ENCODE results near the gene TNRC6C.

- TF ChIP-seq BCOR (IDR thresholded peaks at IDR 0.05) (no peak), POLR2AphosphoS5 (IDR thresholded peaks at IDR 0.05; ENCODE audit: control insufficient read depth, insufficient read depth, low read depth, low read length) (no peak), TAF1 (IDR thresholded peaks at IDR 0.05; ENCODE audit: control insufficient read depth, extremely low read depth, insufficient read depth, low read length, severe bottlenecking) (no peak), TRIM28 (IDR thresholded peaks at IDR 0.05) (no peak), HCFC1 (IDR thresholded peaks at IDR 0.05; ENCODE audit: low read depth, low read length) (no peak)
- TF ChIP-seq, protein P1, sequence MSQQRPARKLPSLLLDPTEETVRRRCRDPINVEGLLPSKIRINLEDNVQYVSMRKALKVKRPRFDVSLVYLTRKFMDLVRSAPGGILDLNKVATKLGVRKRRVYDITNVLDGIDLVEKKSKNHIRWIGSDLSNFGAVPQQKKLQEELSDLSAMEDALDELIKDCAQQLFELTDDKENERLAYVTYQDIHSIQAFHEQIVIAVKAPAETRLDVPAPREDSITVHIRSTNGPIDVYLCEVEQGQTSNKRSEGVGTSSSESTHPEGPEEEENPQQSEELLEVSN (IDR thresholded peaks at IDR 0.05; ENCODE audit: borderline replicate concordance in 1 of 2, extremely low read depth in 1 of 2, insufficient read depth in 1 of 2, insufficient read length in 1 of 2, low read depth in 1 of 2, low read length in 1 of 2, poor library complexity in 1 of 2, severe bottlenecking in 1 of 2) = no peak
- TF ChIP-seq, protein P2, sequence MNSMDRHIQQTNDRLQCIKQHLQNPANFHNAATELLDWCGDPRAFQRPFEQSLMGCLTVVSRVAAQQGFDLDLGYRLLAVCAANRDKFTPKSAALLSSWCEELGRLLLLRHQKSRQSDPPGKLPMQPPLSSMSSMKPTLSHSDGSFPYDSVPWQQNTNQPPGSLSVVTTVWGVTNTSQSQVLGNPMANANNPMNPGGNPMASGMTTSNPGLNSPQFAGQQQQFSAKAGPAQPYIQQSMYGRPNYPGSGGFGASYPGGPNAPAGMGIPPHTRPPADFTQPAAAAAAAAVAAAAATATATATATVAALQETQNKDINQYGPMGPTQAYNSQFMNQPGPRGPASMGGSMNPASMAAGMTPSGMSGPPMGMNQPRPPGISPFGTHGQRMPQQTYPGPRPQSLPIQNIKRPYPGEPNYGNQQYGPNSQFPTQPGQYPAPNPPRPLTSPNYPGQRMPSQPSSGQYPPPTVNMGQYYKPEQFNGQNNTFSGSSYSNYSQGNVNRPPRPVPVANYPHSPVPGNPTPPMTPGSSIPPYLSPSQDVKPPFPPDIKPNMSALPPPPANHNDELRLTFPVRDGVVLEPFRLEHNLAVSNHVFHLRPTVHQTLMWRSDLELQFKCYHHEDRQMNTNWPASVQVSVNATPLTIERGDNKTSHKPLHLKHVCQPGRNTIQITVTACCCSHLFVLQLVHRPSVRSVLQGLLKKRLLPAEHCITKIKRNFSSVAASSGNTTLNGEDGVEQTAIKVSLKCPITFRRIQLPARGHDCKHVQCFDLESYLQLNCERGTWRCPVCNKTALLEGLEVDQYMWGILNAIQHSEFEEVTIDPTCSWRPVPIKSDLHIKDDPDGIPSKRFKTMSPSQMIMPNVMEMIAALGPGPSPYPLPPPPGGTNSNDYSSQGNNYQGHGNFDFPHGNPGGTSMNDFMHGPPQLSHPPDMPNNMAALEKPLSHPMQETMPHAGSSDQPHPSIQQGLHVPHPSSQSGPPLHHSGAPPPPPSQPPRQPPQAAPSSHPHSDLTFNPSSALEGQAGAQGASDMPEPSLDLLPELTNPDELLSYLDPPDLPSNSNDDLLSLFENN (IDR thresholded peaks at IDR 0.05; ENCODE audit: low read depth in 2 of 2, low read length in 2 of 2) = no peak
Measured at GRCh38 chr17:78144736-78145641, 186.5 kb downstream of the TNRC6C start.
